ENCODE data around the gene MMAB. TPM values are rescaled to one million over a fixed set of nuclear protein-coding genes. Genes with fewer than 3 reads are reported as not detected.
A peak's percentile ranks its signal among the peaks of the same experiment; 100 is the strongest.

The MMAB gene
- total and polyA plus RNA-seq, 2 of the 13 experiments (the other 11 are each of a cell fraction or from before 2014, with no cell fraction given), result 26.1 to 77.3 TPM

- TF ChIP-seq ARID5B (CRISPR knock-in tag; IDR thresholded peaks at IDR 0.05) (peak; percentile 42), CREM (IDR thresholded peaks at IDR 0.05) (0 out of 2 replicates have a peak, but pooled peaks have one; percentile 13), CREM (CRISPR knock-in tag; IDR thresholded peaks at IDR 0.05) (no peak), ZNF207 (IDR thresholded peaks at IDR 0.05; ENCODE audit: borderline replicate concordance) (no peak), ZFP82 (CRISPR knock-in tag; IDR thresholded peaks at IDR 0.05; ENCODE audit: borderline replicate concordance) (no peak), ZFP36 (IDR thresholded peaks at IDR 0.05; ENCODE audit: borderline replicate concordance, low read depth, low read length, partially characterized antibody) (no peak), GABPB1 (CRISPR knock-in tag; IDR thresholded peaks at IDR 0.05) (peak; percentile 48; the same call in 1 of the 2 replicates), ZNF761 (CRISPR knock-in tag; conservative IDR thresholded peaks at IDR 0.05) (peak; percentile 73), ISL2 (CRISPR knock-in tag; IDR thresholded peaks at IDR 0.05) (peak; percentile 15), SAP130 (CRISPR knock-in tag; IDR thresholded peaks at IDR 0.05; ENCODE audit: low read depth) (peak; percentile 61), ZNF614 (CRISPR knock-in tag; IDR thresholded peaks at IDR 0.05; ENCODE audit: borderline replicate concordance) (0 out of 2 replicates have a peak, but pooled peaks have one; percentile 45), EP300 (IDR thresholded peaks at IDR 0.05; ENCODE audit: low read depth in 2 of 2, low read length in 2 of 2) (no peak), EP300 (CRISPR knock-in tag; IDR thresholded peaks at IDR 0.05; ENCODE audit: borderline replicate concordance) (no peak), SALL2 (CRISPR knock-in tag; IDR thresholded peaks at IDR 0.05) (0 out of 2 replicates have a peak, but pooled peaks have one; percentile 22), ZSCAN21 (CRISPR knock-in tag; IDR thresholded peaks at IDR 0.05; ENCODE audit: borderline replicate concordance) (0 out of 2 replicates have a peak, but pooled peaks have one; percentile 28), MLLT10 (CRISPR knock-in tag; IDR thresholded peaks at IDR 0.05) (no peak), THAP11 (CRISPR knock-in tag; IDR thresholded peaks at IDR 0.05) (no peak), SSRP1 (CRISPR knock-in tag; IDR thresholded peaks at IDR 0.05) (0 out of 2 replicates have a peak, but pooled peaks have one; percentile 38), SIN3A (IDR thresholded peaks at IDR 0.05; ENCODE audit: borderline replicate concordance, low read depth, low read length) (0 out of 2 replicates have a peak, but pooled peaks have one; percentile 47), DPF2 (CRISPR knock-in tag; IDR thresholded peaks at IDR 0.05; ENCODE audit: borderline replicate concordance, low read depth) (peak; percentile 18; the same call in 1 of the 2 replicates), ZFP91 (CRISPR knock-in tag; IDR thresholded peaks at IDR 0.05; ENCODE audit: borderline replicate concordance) (peak; percentile 81), ZNF292 (CRISPR knock-in tag; IDR thresholded peaks at IDR 0.05; ENCODE audit: borderline replicate concordance, low read depth) (no peak), ZNF180 (CRISPR knock-in tag; IDR thresholded peaks at IDR 0.05; ENCODE audit: borderline replicate concordance, low read depth) (no peak), ZNF414 (CRISPR knock-in tag; IDR thresholded peaks at IDR 0.05) (no peak)
These were observed 24.6 kb upstream of the MMAB start (continued) for GRCh38 chr12:109597795-109598427.

Measured in HepG2 (cell line).